ENCODE results near the gene SHANK3. TPM values are rescaled to one million over a fixed set of nuclear protein-coding genes. Genes with fewer than 3 reads are reported as not detected.

The SHANK3 gene
- total and polyA plus RNA-seq, 2 donors (not counting 3 experiments of a cell fraction or from before 2014, with no cell fraction given), result 26.1 to 158 TPM

GRCh38 chr22:50711446-50712340 lies 39.1 kb downstream of the SHANK3 start:
- H3K9me3 ChIP-seq (replicated peaks; ENCODE audit: control insufficient read depth, insufficient read depth, low read length), result no peaks in the 10 kb centered on the region
- no peak overlapping the region for H3K4me2 ChIP-seq (ENCODE audit: insufficient read depth, low read length)
- H4K20me1 ChIP-seq (replicated peaks; ENCODE audit: control insufficient read depth, extremely low read depth, insufficient read depth, low read length), result no peaks in the 10 kb centered on the region
- H2AFZ ChIP-seq (ENCODE audit: low read depth, low read length), result no peak overlapping the region
- intact Hi-C loops (cut with micrococcal nuclease), result no loop called here
- H3K4me3 ChIP-seq (replicated peaks in 1 of 3; ENCODE audit: insufficient read depth in 1 of 3, low read depth in 1 of 3, low read length in 3 of 3), result no peak overlapping the region
- no TSS peak for BruUV-seq (replicated peaks)
- H3K4me1 ChIP-seq (ENCODE audit: control insufficient read depth, extremely low read depth, insufficient read depth, low read length), result no peaks in the 10 kb centered on the region
- DNase-seq (ENCODE audit: low read depth, low spot score) (no peak), FAIRE-seq (no peak)
- ChIA-PET CTCF (no interaction called here), POLR2A (no interaction called here)
- dilution Hi-C loops (cut with MboI; ENCODE audit: extremely low pct_ligation_motif_present, low sequenced_read_pairs), result no loop called here
- peak; percentile 38 for TF ChIP-seq POLR2A (IDR thresholded peaks at IDR 0.05; ENCODE audit: low read depth, low read length)
- TF ChIP-seq CTCF (IDR thresholded peaks at IDR 0.05; ENCODE audit: extremely low read depth in 1 of 2, insufficient read depth in 1 of 2, low read depth in 1 of 2, low read length in 2 of 2), result no peak
- peaks cover 10% of the 10 kb centered on the region for H3K79me2 ChIP-seq (ENCODE audit: control insufficient read depth, insufficient read depth, low read length)
- no peaks in the 10 kb centered on the region for H3K9me1 ChIP-seq (replicated peaks; ENCODE audit: control insufficient read depth, extremely low read depth, insufficient read depth, low read length)
- no peaks in the 10 kb centered on the region for H3K27me3 ChIP-seq (ENCODE audit: control insufficient read depth in 2 of 2, insufficient read depth in 2 of 2, low read length in 2 of 2)
- H3K27ac ChIP-seq (ENCODE audit: insufficient read depth, low read depth, low read length), result no peak overlapping the region
- no peak overlapping the region for H3K9ac ChIP-seq (replicated peaks; ENCODE audit: extremely low read depth, insufficient read depth, low read length)
- H3K36me3 ChIP-seq (ENCODE audit: control insufficient read depth in 2 of 2, extremely low read depth in 1 of 2, insufficient read depth in 2 of 2, low read length in 2 of 2), result peaks cover 36 to 78% of the 10 kb centered on the region in 2 experiments

GRCh38 chr22:50712341-50713007 lies 39.9 kb downstream of the SHANK3 start:
- ChIA-PET CTCF (no interaction called here), POLR2A (interaction anchor here (0.6 kb wide), 1 partner anchor 62 kb away, joined by 4 read pairs; no protein-coding TSS in a partner anchor)
- H3K9me1 ChIP-seq (replicated peaks; ENCODE audit: control insufficient read depth, extremely low read depth, insufficient read depth, low read length), result no peaks in the 10 kb centered on the region
- peaks cover 7% of the 10 kb centered on the region for H3K79me2 ChIP-seq (ENCODE audit: control insufficient read depth, insufficient read depth, low read length)
- no peak for FAIRE-seq
- H3K27me3 ChIP-seq (ENCODE audit: control insufficient read depth in 2 of 2, insufficient read depth in 2 of 2, low read length in 2 of 2), result no peaks in the 10 kb centered on the region
- H3K4me2 ChIP-seq (ENCODE audit: insufficient read depth, low read length), result no peak overlapping the region
- peaks cover 39 to 81% of the 10 kb centered on the region in 2 experiments for H3K36me3 ChIP-seq (ENCODE audit: control insufficient read depth in 2 of 2, extremely low read depth in 1 of 2, insufficient read depth in 2 of 2, low read length in 2 of 2)
- intact Hi-C loops (cut with micrococcal nuclease), result no loop called here
- H2AFZ ChIP-seq (ENCODE audit: low read depth, low read length), result no peak overlapping the region
- H3K27ac ChIP-seq (ENCODE audit: insufficient read depth, low read depth, low read length), result no peak overlapping the region
- TF ChIP-seq MYC (IDR thresholded peaks at IDR 0.05; ENCODE audit: low read depth, low read length) (no peak), FOS (IDR thresholded peaks at IDR 0.05; ENCODE audit: borderline replicate concordance, insufficient read depth, low read length) (no peak), POLR2A (IDR thresholded peaks at IDR 0.05; ENCODE audit: low read depth, low read length) (no peak), JUN (IDR thresholded peaks at IDR 0.05; ENCODE audit: borderline replicate concordance, insufficient read depth, insufficient read length, low read depth) (no peak), EZH2 (IDR thresholded peaks at IDR 0.05; ENCODE audit: borderline replicate concordance, low read depth, low read length, severe bottlenecking) (no peak), MAX (IDR thresholded peaks at IDR 0.05; ENCODE audit: insufficient read depth, insufficient read length) (no peak), POLR2AphosphoS5 (IDR thresholded peaks at IDR 0.05; ENCODE audit: insufficient read depth, low read depth, low read length) (no peak), CTCF (IDR thresholded peaks at IDR 0.05; ENCODE audit: extremely low read depth in 1 of 2, insufficient read depth in 1 of 2, low read depth in 1 of 2, low read length in 2 of 2) (no peak)
- no peak overlapping the region for H3K9ac ChIP-seq (replicated peaks; ENCODE audit: extremely low read depth, insufficient read depth, low read length)
- no peak for DNase-seq (ENCODE audit: low read depth, low spot score)
- H4K20me1 ChIP-seq (replicated peaks; ENCODE audit: control insufficient read depth, extremely low read depth, insufficient read depth, low read length), result no peaks in the 10 kb centered on the region
- no peaks in the 10 kb centered on the region for H3K9me3 ChIP-seq (replicated peaks; ENCODE audit: control insufficient read depth, insufficient read depth, low read length)
- no peak overlapping the region for H3K4me3 ChIP-seq (replicated peaks in 1 of 3; ENCODE audit: insufficient read depth in 1 of 3, low read depth in 1 of 3, low read length in 3 of 3)
- dilution Hi-C loops (cut with MboI; ENCODE audit: extremely low pct_ligation_motif_present, low sequenced_read_pairs), result no loop called here
- no peaks in the 10 kb centered on the region for H3K4me1 ChIP-seq (ENCODE audit: control insufficient read depth, extremely low read depth, insufficient read depth, low read length)
- BruUV-seq (replicated peaks), result no TSS peak

Data from endothelial cell of umbilical vein (primary cell).